NCI-H510A (cell line): ENCODE results near the gene DHX57.
A peak's percentile ranks its signal among the peaks of the same experiment; 100 is the strongest.

Source experiments
- DNase-seq: peaks from one replicate; lab custom pipeline; 2025; lab: John Stamatoyannopoulos, UW

Gene DHX57, protein sequence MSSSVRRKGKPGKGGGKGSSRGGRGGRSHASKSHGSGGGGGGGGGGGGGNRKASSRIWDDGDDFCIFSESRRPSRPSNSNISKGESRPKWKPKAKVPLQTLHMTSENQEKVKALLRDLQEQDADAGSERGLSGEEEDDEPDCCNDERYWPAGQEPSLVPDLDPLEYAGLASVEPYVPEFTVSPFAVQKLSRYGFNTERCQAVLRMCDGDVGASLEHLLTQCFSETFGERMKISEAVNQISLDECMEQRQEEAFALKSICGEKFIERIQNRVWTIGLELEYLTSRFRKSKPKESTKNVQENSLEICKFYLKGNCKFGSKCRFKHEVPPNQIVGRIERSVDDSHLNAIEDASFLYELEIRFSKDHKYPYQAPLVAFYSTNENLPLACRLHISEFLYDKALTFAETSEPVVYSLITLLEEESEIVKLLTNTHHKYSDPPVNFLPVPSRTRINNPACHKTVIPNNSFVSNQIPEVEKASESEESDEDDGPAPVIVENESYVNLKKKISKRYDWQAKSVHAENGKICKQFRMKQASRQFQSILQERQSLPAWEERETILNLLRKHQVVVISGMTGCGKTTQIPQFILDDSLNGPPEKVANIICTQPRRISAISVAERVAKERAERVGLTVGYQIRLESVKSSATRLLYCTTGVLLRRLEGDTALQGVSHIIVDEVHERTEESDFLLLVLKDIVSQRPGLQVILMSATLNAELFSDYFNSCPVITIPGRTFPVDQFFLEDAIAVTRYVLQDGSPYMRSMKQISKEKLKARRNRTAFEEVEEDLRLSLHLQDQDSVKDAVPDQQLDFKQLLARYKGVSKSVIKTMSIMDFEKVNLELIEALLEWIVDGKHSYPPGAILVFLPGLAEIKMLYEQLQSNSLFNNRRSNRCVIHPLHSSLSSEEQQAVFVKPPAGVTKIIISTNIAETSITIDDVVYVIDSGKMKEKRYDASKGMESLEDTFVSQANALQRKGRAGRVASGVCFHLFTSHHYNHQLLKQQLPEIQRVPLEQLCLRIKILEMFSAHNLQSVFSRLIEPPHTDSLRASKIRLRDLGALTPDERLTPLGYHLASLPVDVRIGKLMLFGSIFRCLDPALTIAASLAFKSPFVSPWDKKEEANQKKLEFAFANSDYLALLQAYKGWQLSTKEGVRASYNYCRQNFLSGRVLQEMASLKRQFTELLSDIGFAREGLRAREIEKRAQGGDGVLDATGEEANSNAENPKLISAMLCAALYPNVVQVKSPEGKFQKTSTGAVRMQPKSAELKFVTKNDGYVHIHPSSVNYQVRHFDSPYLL (N-terminal part only)

DNA sequence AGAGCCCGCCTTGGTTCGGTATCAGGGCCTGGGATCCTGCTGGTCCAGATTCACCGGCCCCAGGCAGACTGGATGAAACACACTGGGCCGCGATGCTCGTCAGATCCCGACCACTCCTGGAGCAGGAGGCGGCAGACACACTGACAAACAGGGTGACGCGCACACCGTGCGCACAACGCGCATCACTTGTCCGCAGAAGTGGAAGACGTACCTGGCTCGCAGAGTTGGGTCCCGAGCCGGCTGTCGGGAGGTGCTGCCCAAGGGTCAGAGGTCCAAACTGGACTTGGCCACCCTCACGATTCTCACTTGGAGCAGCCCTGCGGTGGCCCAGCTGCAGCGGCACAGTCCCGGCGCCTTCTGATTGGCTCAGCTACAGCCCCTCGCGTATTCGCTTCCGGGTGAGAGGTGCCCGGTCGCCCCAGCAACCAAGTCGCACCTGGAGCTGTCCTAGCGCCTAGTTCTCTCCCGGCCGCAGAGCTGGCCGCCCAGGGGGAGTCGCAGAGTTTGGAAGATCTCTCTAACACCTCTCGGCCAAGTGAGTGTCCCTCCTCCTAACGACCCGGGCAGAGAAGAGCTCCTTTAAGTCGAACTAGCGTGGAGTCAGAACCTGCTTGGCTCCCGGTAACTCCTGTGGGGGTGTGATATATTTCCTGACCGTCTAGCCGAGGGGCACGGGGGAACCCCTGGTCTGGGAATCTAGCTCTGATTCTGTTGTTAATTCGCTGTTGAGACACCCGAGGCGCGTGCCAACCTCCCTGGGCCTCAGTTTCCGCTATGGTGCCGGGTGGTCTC, at the start of gene DHX57, which contains the start of gene MORN2:
TSS of gene DHX57 (minus strand) at position 359 of the 792 bp plus-strand sequence. CDS start 7,529 bp downstream, outside the sequence.
TSS of gene MORN2 (plus strand) at position 401 of the 792 bp plus-strand sequence.
- DNase-seq: peak; percentile 64

DNA sequence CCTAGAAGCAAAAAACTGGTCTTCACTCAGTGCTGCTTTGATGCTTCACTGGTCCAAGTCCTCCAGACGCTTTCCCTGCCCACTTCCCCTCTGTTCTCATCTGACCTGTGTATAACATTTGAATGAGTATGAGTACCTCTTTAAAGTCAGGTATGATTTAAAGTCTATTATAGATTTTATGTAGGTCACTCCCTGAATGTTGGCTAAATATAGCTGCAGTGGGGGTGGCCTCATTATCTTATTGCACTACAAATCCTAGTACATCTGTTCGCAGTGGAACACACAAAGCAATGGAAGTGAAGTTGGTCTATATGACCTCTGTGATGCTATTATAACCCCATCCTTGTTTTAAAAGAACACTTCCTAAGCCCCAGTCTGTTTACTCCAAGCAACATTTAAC, 47.2 kb upstream of the DHX57 start:
- no peak for DNase-seq

DNA sequence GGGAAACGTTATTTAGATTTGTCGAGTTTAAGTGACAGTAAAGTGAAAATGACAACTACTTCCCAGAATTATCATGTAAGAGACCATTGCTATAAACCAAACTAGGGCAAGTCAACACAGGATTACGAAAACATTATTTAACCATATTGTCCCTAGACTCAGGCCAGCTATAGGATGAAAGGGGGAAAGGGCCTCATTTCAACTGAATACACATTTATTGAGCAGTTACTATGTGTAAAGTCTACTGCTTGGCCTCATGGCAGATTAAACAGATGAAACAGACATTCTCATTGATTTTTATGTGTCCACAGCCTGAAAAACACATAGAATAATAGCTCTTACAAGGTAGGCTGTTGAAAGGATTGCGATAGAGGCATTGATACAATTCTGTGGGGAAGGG, 46.7 kb upstream of the DHX57 start:
- no peak for DNase-seq

DNA sequence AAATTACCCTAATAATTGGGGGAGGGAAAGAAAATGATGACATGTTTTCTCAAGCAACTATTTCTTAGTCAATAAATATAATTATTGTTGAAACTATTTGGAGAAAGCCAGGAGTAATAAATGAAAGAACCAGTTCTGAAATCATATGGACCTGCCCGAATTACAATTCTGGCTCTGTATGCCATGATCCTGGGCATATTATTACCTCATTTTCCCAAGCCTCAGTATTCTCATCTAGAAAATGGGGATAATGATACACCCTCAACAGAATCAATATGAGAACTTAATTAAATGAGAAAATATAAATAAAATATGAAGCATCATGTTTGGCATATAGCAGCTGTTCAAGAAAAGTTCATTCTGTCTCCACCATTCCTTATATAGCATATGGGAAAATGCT, 36.9 kb upstream of the DHX57 start:
- DNase-seq: no peak

DNA sequence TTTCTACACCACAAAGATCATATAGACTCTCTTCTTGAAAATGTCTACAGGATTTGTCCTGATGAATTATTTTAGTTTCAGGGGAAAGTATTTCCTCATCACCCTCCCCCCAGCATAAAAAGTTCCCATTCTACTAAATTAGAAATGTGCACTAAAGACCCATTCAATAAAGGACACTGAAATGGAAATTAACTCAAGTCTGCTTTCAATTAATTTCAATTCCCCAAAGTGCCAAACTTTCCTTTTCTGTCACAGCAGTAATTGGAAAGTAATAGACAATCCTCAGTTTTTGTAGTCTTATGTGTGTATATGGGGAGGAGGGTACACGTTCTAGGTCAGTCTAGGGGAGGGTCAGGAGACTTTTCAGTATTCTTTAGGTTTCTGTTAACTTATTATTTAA, 35.5 kb upstream of the DHX57 start:
- no peak for DNase-seq

DNA sequence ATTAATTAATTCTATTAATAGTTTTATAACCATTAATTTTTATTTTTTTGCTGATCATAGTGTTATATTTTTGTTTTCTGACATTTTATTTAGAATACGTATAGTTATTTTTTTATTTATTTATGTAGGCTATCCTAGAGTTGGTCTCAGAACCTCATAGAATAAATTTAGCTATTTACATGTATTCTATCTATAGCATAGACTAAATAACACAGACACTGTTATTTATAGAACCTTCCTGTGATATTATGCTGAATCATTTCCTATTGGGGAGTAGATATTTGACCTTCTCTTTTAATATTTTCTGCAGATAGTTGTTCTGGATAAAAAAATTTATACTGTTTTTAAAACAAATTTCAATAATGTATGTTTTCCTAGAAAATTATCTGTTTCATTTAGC, 34.1 kb upstream of the DHX57 start:
- DNase-seq: no peak

DNA sequence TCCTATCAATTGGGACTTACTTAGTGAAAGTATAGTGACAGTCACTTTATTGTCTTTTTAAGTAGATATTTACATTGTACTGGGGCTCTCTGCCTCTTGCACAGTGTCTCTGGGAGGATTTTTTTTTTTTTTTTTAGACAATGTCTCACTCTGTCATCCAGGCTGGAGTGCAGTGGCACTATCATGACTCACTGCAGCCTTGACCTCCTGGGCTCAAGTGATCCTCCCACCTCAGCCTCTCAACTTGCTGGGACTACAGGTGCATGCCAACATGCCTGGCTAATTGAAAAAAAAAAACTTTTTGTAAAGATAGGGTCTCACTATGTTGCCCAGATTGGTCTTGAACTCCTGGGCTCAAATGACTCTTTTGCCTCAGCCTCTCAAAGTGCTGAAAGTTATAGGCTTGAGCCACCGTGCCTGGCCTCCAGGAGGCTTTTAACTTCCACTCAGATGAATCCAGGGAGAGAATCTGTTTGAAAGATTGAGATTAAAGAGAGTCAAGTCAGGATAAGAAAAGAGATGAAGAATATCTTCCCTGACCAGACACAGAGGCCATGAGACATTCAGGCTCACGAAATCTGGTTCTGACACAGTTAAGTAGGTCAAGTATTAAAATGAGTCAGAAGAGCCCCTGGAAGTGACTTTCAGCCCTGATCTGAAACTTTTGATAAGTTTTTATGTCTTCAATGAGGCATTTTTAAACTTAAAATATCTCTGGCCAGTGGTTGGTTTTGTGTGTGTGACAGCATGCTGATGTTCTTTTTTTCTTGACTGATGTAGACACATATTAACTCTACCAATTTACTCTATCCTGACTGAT, 32.2 kb upstream of the DHX57 start:
- no peak for DNase-seq

DNA sequence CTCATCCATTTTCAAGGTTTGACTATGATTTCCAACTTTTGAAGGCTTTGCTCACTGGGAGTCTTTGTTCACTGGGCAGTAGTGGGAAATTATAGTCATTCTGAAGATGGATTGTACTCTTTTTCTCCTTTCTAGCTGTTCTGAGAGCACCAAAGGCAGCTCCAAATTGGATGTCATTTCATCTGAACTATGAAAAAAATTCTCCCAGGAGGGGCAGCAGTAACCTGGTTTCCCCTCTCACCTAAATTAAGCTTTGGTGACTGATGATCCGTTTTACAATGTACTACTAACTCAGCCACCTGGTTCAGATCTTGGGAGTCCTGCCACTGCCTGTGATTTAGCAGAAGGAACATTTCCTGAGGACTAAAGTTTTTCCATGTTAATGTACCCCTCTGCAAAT, 31.5 kb upstream of the DHX57 start:
- DNase-seq: no peak

DNA sequence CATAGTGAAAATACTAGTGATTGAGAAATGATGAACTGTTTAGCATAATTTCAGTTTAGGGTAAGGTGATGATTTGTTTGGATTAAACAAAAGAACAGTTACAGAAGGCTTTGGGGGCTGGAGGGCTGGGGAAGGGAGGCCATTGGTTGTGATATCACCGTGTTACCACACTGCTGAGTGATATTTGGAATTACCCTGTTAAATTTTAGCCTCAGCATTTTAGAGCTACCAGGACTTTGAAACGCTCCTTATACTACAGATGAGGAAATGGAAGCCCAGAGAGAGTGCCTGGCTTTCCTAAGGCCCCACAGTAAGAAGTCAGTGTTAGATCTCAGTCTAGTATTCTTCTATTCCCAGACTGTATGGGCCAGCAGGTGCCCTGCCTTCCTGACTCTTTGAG, 29.5 kb upstream of the DHX57 start:
- no peak for DNase-seq

DNA sequence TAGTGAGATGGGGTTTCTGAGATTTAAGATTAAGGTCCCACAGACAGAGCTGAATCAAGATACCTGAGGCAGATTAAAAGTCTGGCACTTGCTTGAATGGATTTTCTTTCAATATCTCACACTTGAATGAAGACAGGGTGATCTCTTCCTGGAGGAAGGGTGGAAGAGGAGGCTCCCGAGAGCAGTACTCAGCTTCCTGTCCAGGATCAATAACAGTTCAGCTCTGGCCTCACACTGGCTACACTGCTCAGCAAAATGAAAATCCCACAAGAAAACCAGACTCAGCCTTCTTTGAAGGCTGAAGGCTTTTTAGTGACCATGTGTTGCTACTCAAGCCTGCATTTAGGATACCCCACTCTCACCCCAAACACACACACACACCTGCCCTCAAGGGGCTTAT, 25.0 kb upstream of the DHX57 start:
- DNase-seq: no peak

DNA sequence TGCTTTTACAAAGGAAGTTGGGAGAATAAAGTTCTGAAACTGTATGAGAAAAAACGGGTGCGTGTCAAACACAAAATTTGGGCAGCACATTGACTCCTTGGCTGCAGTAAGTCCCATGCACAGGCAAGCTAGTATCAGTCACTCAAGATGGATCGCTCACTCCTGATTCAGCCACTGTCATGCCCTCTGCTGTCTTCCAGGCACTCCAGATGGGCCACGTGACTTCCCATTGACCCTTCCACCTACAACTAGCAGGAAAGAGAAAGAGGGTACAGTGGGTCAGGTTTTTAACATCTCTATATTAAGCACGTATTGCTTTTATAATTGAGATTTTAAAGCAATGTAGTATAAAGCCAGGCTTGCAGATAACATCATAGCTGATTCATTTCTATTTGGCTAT, 22.5 kb upstream of the DHX57 start:
- DNase-seq: no peak

DNA sequence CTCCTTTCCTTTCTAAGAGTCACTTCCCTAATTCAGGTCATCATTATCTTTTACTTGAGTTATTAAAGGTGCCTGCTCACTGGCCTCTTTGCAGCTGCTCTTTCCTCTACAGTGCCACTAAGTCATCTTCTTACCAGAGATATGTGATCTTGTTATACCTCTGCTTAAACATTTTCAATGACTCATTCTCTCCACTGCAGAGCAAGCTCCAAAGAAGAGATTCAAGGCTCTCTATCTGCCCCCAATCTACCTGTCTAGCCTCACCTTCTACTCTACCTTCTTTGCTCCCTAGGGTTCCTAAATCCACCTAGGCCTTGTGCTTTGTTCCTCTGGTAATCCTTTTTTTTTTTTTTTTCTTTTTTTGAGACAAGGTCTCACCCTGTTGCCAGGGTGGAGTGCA, 17.1 kb upstream of the DHX57 start:
- DNase-seq: no peak

DNA sequence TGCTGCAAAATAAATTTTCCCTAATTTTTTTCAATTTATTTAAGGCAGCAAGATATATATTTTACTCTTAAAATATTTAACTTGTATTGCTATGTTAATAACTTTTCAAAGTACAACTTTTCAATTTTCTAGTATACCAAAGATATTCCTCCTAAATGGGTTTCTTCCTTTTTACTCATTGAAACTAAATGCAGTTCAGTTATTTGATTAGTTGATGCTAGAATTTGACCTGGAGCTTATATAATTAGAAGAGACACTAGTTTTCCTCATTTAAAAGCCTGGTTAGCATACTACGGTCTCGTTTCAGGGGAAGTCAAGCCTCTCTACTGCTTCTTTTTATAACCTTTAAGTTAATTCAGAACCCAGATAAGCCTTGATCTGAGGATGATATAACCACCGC, 13.8 kb upstream of the DHX57 start, which contains the start of gene ARHGEF33:
TSS of gene ARHGEF33 (plus strand) at position 301 of the 400 bp plus-strand sequence. CDS start 29,573 bp downstream, outside the sequence.
- no peak for DNase-seq

DNA sequence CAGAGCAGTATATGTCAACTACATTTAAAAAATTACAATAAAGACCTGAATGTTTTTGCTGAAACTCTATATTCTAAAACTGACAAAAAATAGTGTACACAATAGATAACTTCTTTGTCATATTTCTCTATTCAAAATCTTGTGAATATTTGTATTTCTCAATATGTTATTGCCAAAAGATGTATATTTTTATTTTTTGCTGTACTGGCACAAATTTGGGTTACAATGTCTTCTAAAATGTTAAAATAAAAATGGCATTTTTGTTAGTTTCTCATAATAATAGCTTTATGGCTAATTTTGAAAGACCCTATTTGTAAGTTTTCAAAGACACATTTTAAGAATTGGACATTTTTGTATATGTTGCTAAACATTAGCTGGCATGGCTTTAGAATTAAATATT, 13.3 kb upstream of the DHX57 start:
- DNase-seq: no peak

DNA sequence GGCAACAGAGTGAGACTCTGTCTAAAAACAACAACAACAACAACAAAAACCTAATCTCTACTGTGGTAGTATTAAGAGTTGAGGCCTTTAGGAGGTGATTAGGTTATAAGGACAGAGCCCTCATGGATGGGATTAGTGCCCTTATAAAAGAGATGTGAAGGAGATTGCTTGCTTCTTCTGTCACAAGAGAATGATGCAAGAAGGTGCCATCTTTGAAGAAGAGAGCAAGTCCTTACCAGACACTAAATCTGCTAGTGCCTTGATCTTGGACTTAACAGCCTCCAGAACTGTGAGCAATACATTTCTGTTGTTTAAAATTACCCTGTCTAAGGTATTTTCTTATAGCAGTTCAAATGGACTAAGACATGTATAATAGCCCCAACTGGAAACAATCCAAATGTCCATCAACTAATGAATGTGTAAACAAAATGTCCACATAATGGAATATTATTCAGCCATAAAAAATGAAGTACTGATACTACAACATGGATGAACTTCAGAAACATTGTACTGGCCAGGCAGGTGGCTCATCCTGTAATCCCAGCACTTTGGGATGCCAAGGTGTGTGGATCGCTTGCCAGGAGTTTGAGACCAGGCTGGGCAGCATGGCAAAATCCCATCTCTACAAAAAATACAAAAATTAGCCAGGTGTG, 12.3 kb upstream of the DHX57 start:
- no peak for DNase-seq

DNA sequence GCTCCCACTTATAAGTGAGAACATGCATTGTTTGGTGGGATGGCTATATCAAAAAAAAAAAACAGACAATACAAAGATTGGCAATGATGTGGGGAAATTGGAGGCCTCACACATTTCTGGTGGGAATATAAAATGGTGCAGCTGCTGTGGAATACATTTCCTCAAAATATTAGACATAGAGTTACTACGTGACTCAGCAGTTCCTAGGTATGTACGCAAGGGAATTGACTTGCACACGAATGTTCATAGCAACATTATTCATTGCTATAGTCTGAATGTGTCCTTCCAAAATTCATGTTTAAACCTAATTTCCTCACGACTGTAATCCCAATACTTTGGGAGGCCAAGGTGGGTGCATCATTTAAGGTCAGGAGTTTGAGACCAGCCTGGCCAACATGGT, 11.6 kb upstream of the DHX57 start:
- no peak for DNase-seq

DNA sequence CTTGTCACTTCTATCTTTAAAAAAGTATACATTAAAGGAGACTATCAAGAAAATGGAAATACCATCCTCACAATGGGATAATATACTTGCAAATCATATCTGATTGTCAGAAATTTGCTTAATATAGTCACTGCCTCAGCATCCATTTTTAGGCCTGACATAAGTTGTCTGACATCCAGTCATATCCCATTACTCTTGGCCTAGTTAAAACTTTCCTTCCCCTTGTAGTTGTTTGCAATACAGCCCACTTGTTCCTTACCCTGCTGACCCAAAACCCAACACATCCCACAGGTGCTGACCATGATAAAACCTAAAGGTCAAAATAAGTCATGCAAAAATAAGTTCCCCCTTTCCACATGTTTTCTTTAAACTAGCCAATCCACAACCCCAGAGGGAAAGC, 10.3 kb upstream of the DHX57 start:
- no peak for DNase-seq

DNA sequence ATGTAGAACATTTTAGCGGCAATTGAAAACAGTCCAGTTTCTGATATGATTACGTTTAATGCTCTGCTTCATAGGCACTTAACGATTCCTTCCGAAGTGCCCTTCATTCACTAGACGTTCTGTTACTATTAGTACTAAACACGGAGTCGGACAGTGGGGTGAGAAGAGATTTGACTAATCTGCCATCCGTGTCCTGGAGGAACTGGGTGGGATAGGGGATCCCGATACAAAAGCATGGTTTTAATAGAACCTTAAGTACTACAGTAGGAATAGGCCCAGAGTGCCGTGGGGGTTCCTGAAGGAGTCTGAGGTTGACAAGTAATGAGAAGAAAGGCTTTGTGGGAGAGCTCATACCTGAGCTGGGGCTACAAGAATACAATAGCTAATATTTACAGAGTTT, 673 bp upstream of the DHX57 start:
- DNase-seq: no peak

DNA sequence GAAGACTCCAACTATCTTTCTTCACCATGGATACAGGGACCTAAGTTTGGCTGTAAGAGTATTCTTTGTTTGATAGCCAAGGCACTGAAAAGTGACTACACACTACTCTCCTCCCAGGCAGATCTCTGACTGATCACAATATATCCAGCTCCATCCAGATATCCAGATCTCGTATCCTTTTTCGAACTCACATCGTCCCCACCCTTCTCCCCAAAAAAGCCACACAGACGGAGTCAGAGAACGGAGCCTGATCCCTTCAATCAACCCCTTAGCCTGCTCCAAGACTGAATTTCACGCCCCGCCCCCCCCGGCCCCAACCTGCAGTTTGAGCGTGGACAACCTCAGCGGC, 533 bp downstream of the DHX57 start:
- no peak for DNase-seq

DNA sequence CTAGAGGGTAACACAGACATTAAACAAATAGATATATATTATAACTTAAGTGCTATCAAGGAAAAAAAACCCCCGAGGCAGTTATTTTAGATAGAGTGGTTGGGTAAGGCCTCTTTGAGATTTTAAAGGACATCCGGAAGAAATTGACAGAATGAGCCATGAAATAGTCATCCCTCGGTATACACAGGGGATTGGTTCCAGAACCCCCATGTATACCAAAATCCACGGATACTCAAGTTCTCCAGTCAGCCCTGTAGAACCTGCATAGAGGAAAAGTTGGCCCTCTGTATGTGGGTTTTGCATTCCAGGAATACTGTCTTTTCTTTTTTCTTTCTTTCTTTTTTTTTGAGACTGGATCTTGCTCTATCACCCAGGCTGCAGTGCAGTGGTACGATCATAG, 2.0 kb downstream of the DHX57 start:
- no peak for DNase-seq
